ENCODE data around the gene GYS2.
A peak's percentile ranks its signal among the peaks of the same experiment; 100 is the strongest.
"Not testable (repeated sequence)": the region's sequence is repeated elsewhere in the genome, so short reads cannot be mapped to it uniquely, and the experiment has no call there.

Gene GYS2

GRCh38 chr12:21600196-21600595, 4.5 kb downstream of the GYS2 start:
- no peak for DNase-seq (ENCODE audit: low read depth)

DNA sequence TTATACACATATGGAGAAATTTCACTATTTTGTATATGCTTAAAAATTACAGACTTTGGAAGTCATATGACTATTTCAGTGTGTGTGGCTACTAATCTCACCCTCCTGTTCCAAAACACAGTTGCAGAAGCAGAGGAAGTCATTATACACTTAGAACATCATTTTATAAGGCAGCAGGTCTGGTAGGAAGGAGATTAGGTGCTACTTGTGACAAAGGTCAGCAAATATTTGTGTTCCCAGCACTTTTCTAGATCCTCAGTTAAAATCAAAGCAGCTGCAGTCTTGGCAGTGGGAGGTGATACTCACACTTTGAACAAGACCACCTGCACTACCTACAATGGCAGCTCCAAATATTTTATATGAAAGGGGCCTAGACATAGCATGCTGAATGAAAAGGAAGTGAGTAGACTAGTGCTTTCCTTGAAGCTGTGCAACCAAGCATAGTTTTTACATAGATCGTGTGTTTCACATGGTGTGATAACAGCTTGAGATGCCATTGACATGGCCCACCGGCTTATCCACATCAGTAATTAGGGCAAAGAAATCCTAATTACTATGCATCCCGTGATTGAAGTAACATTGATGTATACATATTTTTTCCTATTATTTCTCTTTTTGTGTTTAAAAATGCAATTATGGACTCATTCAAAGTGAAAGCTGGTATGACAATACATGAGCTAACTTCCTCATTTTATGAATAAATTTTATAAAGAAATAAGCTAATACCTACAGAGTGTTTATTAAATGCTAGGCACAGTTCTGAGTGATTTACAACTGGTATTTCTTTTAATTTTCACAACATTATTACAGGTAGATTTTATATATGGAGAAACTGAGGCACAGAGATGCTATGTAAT, 5.3 kb downstream of the GYS2 start:
- DNase-seq (ENCODE audit: low read depth), result no peak

GRCh38 chr12:21598651-21599050, 6.0 kb downstream of the GYS2 start:
- DNase-seq (ENCODE audit: low read depth), result no peak

- not testable (repeated sequence) for DNase-seq (ENCODE audit: low read depth)
Measured at GRCh38 chr12:21595356-21595755, 9.3 kb downstream of the GYS2 start.

DNA sequence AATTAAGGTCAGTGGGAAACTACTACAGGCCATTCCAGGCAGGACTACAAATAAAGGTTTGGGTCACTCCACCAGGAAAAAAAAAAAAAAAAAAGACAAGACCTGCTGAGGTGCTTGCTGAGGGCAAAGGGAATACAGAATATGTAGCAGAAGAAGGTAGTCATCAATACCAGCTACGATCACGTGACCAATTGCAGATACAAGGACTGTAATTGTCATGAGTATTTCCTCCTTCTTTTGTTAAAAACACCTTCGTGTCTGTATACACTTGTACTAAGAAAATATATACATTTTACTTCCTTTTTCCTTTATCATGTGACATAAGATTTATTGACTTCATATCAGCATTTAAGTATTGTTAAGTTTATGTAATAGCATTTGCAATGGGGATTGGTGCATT, 19.2 kb downstream of the GYS2 start:
- DNase-seq (ENCODE audit: low read depth), result no peak

DNA sequence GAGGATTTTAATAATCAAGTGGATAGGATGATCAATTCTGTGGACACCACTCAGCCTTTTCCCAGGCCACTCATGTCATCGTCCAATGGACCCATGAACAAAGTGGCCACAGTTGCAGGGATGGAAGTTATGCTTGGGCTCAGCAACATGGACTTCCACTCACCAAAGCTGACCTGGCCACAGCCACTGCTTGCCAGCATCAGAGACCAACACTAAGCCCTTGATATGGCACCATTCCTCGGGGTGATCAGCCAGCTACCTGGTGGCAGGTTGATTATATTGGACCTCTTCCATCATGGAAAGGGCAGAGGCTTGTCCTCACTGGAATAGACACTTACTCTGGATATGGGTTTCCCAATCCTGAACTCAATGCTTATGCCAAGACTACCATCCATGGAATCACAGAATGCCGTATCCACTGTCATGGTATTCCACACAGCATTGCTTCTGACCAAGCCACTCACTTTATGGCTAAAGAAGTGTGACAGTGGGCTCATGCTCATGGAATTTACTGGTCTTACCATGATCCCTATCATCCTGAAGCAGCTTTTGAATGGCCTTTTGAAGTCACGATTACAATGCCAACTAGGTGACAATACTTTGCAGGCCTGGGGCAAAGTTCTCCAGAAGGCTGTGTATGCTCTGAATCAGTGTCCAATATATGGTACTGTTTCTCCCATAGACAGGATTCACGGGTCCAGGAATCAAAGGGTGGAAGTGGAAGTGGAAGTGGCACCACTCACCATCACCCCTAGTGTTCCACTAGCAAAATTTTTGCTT, 20.1 kb downstream of the GYS2 start:
- DNase-seq (ENCODE audit: low read depth), result not testable (repeated sequence)

GRCh38 chr12:21583587-21583986, 21.1 kb downstream of the GYS2 start:
- DNase-seq (ENCODE audit: low read depth), result no peak

DNA sequence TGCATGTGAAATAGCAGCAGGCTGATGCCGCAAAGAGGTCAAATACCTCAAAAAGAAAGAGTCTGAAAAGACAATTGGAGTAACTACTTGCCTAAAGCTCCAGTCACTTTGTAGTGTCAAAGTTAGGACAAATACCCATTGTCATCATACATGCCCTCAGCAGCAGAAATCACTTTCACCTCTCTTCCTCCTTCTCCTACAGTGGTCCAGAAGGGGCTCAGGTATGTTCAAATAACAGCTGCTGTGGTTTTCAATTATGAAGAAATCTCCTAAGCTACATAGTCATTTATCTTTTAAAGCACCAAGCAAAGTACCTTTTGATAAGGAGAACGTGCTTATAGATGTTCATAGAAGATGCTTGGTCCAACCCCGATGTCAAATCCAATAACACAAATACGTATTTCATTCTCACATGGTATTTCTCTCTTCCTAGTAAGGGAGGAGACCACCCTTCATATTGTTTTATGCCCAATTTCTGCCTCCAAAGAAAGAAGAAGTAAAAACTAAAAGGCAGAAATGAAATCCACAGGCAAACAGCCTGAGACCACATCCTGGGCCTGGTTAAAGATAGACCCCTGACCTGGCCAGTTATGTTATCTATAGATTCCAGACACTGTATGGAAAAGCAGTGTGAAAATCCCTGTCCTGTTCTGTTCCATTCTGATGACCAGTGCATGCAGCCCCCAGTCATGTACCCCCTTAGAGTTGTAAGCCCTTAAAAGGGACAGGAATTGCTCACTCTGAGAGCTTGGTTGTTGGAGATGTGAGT, 23.7 kb downstream of the GYS2 start:
- DNase-seq (ENCODE audit: low read depth), result no peak

DNA sequence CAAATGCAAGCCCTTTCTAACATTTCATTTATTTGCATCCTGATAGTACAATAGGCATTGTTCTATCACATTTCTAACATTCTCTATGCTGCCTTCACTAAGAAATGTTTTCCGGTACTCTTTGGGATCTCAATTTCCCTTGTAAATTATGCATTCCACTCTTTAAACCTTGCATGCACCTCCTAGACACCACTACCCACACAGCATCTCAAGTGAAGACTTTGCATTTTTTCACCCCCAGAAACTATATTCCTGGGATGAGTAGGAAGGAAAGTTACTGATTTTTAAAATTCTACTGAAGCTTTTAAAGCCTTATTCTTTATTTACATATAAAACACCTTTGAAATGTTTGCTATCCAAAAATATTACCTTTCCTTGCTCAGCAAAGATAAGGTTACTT, 27.1 kb downstream of the GYS2 start:
- DNase-seq (ENCODE audit: low read depth), result no peak

GRCh38 chr12:21576431-21576830, 28.2 kb downstream of the GYS2 start:
- DNase-seq (ENCODE audit: low read depth), result no peak

GRCh38 chr12:21573733-21574358, 30.8 kb downstream of the GYS2 start:
- no peak for DNase-seq (ENCODE audit: low read depth)

DNA sequence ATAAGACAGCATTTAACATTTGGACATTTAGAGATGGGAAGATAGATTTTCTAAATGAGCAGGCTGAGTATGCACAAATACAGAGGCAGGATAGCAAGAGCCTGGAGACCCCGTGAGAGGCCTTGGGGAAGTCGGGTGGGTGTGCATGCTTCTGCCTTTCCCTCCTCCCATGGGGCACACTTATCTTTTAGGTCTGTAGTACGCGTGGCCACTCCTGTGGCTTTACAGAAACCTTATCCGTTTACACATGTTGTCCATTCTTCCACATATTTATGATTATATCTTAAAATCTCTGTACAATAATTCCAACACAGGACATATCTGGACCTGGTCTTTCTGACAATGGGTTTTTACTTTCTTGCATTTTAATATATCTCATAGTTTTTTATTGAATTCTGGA, 33.6 kb downstream of the GYS2 start:
- no peak for DNase-seq (ENCODE audit: low read depth)

- DNase-seq (ENCODE audit: low read depth), result no peak
Measured at GRCh38 chr12:21568115-21568514, 36.5 kb downstream of the GYS2 start.

GRCh38 chr12:21566907-21567394, 37.7 kb downstream of the GYS2 start:
- DNase-seq (ENCODE audit: low read depth), result peak; percentile 67

DNA sequence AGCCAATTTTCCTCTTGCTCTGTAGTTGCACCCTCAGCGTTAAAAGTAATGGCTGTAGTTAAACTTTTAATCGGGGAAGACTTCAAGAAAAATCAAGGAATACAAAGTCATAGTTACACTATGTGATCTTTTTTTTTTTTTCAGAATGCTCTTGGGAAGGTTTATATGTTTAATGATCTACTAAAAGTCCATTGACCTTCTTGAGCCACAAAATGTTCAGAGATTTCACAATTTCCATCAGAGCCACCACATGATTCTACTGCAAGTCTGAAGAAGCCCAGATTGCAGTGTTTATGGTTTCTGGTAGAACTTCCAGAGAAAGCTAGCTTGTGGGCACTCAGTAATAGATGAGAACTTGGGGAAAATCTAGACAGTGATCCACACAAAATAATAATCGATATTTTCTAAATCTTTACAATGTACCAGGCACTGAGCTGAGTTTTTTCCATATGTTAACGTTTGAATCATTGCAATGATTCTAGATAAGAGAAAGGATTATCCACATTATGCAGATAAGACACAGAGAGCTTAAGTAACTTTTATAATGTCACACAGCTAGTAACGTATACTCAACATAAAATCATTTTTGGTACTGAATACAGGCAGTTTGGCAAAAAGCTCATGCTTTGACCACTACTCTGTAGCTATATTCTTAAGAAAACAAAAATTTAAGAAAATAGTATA, 38.3 kb downstream of the GYS2 start:
- DNase-seq (ENCODE audit: low read depth), result peak; percentile 56

DNA sequence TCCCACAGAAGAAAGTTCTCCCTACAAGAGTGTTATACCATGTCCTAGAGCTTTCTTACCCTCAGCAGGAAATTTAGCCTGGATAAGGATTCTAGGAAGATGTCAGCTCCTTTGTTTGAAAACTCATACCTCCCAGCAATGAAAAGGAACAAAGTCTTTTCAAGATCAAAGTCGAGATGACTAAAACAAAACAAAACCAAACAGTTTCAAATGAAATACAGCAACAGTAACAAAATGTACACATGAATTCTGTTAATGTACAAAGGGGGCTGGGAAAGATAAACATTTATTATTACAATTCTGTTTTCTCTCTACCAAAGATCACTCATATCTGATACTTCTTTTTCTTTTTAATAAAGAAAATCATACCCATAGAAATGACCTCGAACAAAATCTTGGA, 41.8 kb downstream of the GYS2 start:
- DNase-seq (ENCODE audit: low read depth), result no peak

DNA sequence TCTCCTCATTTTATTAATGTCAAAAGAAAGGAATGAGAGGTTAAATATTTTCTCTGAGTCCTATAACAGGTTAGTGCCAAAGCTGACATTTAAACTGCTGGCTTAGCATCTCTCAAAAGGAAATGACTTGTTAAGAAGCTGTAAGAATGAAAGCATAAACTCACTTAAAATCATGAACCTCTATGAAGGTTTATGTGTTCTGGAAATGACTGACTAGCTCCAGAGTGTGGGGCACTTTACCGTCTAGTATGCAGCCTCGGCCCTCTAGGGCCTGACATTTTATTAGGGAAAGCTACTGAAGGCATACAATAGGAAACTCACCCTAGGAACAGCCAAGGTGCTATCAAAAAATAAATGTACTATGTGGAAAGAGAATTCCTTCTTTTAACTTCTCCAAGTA, 43.5 kb downstream of the GYS2 start:
- no peak for DNase-seq (ENCODE audit: low read depth)

- peak; percentile 49 for DNase-seq (ENCODE audit: low read depth)
Measured at GRCh38 chr12:21559855-21560569, 44.6 kb downstream of the GYS2 start.

DNA sequence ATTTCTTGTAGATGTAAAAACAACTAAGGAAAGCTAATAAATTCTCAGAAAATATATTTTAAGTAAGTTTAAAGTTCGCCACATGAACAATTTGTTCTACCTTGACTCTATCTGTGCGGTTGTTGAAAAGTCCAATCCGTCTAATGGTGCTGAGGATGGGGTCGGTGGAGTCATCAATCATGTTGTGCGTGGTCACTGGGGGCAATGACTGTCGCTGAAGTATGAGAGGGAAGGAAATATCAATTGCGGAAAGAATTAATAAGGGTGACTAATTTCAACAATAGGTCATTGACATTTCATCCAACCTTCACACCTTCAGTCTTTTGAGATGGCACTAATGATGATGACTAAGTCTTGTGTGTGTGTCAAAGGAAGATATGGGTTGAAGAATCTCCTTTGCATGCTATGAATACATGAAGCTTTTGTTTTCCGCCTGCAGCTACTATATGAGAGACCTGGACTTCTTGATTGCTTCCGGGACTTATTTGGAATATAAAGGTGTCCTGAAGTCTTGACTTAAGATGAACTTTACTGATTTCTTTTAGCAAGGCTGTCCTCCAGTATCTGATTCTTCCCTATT, 46.5 kb downstream of the GYS2 start:
- no peak for DNase-seq (ENCODE audit: low read depth)

GRCh38 chr12:21553329-21553675, 51.3 kb downstream of the GYS2 start:
- DNase-seq (ENCODE audit: low read depth), result no peak
